GM12891 (cell line): ENCODE results near the gene IGFBPL1.

ENCODE experiments used
- DNase-seq: peaks from one replicate; pipeline ENCODE4 v3.0.0; 2011; ENCODE audit warnings: low spot score; ENCODE audit not compliant: insufficient read length
- FAIRE-seq: peaks from 2 replicates; lab custom pipeline; 2011; peaks lifted over from hg19 to GRCh38; lab: Jason Lieb, UNC
- PAX5 ChIP-seq: IDR thresholded peaks from 2 replicates; pipeline ENCODE4 v1.6.1; 2011; ENCODE audit warnings: low read length, moderate library complexity, mild to moderate bottlenecking; ENCODE audit not compliant: insufficient read depth, severe bottlenecking
- POLR2A ChIP-seq: IDR thresholded peaks from 2 replicates; pipeline ENCODE4 v1.6.1; 2011; ENCODE audit warnings: low read depth, low read length, control low read depth
- POLR2AphosphoS5 ChIP-seq: IDR thresholded peaks from 2 replicates; pipeline ENCODE4 v1.6.1; 2011; ENCODE audit warnings: low read depth, low read length, control low read depth
- POU2F2 ChIP-seq: IDR thresholded peaks from 2 replicates; pipeline ENCODE4 v1.6.1; 2011; ENCODE audit warnings: low read depth, mild to moderate bottlenecking, control low read depth, low read length, moderate library complexity
- SPI1 ChIP-seq: IDR thresholded peaks from 2 replicates; pipeline ENCODE4 v1.6.1; 2011; ENCODE audit warnings: low read depth, low read length, control low read depth
- TAF1 ChIP-seq: IDR thresholded peaks from 2 replicates; pipeline ENCODE4 v1.6.1; 2011; ENCODE audit warnings: low read depth, low read length, control low read depth

Gene IGFBPL1

GRCh38 chr9:38418366-38418765 is 5.9 kb downstream of the IGFBPL1 start:
- DNase-seq, result no peak
- no peak for FAIRE-seq
- TF ChIP-seq SPI1 (no peak), POLR2AphosphoS5 (no peak), POU2F2 (no peak), PAX5 (no peak), TAF1 (no peak), POLR2A (no peak)

- FAIRE-seq, result no peak
- TF ChIP-seq TAF1 (no peak), SPI1 (no peak), POLR2A (no peak), PAX5 (no peak), POLR2AphosphoS5 (no peak), POU2F2 (no peak)
- no peak for DNase-seq
Observed at GRCh38 chr9:38417003-38417945, 7.0 kb downstream of the IGFBPL1 start.

DNA sequence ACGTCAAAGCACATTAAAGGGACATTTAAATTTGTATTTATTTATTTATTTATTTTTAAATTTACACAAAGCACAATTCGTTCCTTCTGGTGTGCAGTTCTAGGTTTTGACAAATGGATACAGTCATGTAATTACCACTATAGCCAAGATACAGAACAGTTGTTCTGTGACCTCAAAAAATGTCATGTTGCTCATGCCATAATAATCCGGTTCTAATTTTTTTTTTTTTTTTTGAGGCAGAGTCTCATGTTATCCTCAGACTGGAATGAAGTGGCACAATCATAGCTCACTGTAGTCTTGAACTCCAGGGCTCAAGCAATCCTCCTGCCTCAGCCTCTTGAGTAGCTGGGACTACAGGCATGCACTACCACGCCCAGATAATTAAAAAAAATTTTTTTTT is 7.8 kb downstream of the IGFBPL1 start:
- no peak for FAIRE-seq
- DNase-seq, result no peak
- no peak for TF ChIP-seq POLR2AphosphoS5
- TF ChIP-seq POU2F2, result no peak
- no peak for TF ChIP-seq SPI1
- TF ChIP-seq PAX5, result no peak
- no peak for TF ChIP-seq TAF1

DNA sequence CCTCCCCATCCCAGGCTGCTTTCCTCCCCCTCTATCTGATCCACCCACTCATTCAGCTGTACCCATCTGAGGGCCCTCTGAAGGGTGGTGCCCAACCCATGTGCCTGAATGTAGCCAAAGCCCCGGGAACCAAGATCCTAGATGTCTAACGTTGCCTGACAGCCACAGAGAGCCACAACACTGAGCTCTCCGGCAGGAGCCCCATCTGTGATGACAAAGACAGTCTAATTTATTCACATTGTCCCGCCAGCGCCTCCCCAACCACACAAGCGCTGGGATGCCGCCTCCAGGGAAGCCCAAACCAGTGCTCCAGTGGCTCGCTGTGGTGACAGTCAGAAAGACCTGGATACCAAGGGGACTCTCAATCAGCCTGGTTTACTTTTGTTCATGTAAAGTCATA is 8.4 kb downstream of the IGFBPL1 start:
- TF ChIP-seq POLR2AphosphoS5 (no peak), SPI1 (no peak), POU2F2 (no peak), PAX5 (no peak), POLR2A (no peak), TAF1 (no peak)
- DNase-seq (no peak), FAIRE-seq (no peak)

DNA sequence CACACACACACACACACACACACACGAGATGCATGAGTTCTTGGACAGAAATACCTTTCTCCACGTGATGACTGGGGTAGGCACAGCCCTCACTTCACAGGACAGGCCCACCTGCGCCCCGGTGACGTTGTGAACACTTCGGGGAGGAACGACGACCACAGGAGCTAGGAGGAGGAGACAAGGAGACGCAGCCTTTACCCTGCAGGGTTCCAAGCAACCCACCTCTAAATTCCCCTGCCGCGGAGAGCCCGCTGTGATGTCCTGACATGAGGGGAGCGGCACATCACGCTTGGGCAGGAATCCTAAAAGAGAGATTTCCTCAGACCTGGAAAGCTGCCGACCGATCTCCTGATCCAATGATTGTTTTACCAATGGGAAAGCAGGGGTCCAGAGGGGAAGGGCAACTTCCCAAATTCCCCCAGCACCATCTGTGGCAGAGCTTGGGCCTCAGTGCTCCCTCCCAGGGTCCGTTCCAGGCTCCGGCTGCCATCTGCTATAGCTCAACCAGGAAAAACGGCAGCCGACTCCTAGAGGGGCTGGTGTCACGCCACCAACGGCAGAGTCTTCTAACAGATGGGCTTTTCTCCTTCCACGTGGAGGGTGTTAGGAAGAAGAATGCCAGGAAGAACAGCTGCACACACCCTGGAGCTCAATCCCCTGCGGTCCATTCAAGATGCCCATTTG is 10.1 kb downstream of the IGFBPL1 start:
- no peak for TF ChIP-seq PAX5
- no peak for TF ChIP-seq POLR2AphosphoS5
- TF ChIP-seq POLR2A, result no peak
- no peak for TF ChIP-seq SPI1
- no peak for TF ChIP-seq TAF1
- TF ChIP-seq POU2F2, result no peak
- FAIRE-seq (no peak), DNase-seq (no peak)

- FAIRE-seq (no peak), DNase-seq (no peak)
- no peak for TF ChIP-seq SPI1
- no peak for TF ChIP-seq POLR2AphosphoS5
- TF ChIP-seq PAX5, result no peak
- TF ChIP-seq POU2F2, result peak; percentile 55; the same call in 1 of the 2 replicates
Observed at GRCh38 chr9:38413283-38413682, 11.0 kb downstream of the IGFBPL1 start.

GRCh38 chr9:38412751-38413150 is 11.5 kb downstream of the IGFBPL1 start:
- no peak for FAIRE-seq
- no peak for DNase-seq
- no peak for TF ChIP-seq TAF1
- no peak for TF ChIP-seq POLR2AphosphoS5
- TF ChIP-seq PAX5, result no peak
- TF ChIP-seq SPI1, result no peak
- no peak for TF ChIP-seq POU2F2
- no peak for TF ChIP-seq POLR2A

GRCh38 chr9:38408719-38409118 is 15.5 kb downstream of the IGFBPL1 start:
- TF ChIP-seq POLR2AphosphoS5, result no peak
- TF ChIP-seq SPI1, result no peak
- no peak for TF ChIP-seq PAX5
- FAIRE-seq, result no peak

GRCh38 chr9:38406476-38407186 is 17.6 kb downstream of the IGFBPL1 start:
- FAIRE-seq (no peak), DNase-seq (no peak)
- TF ChIP-seq PAX5, result no peak
- TF ChIP-seq TAF1, result no peak
- TF ChIP-seq POLR2A, result no peak
- TF ChIP-seq POLR2AphosphoS5, result no peak
- TF ChIP-seq SPI1, result no peak

More at GRCh38 chr9:38408719-38409118, 15.5 kb downstream of the IGFBPL1 start:
- DNase-seq, result no peak

- no peak for DNase-seq
- no peak for TF ChIP-seq PAX5
- TF ChIP-seq SPI1, result no peak
- no peak for FAIRE-seq
Observed at GRCh38 chr9:38405785-38406184, 18.5 kb downstream of the IGFBPL1 start.
